Amniotic epithelial cell (primary cell): ENCODE data around the gene ZNF491.
A peak's percentile ranks its signal among the peaks of the same experiment; 100 is the strongest.
"Not testable (repeated sequence)": the region's sequence is repeated elsewhere in the genome, so short reads cannot be mapped to it uniquely, and the experiment has no call there.

Experiments
- DNase-seq: peaks from one replicate; pipeline ENCODE4 v3.0.0-alpha.2; 2010; ENCODE audit warnings: low read depth

ZNF491 gene

GRCh38 chr19:11806354-11807098 is 8.2 kb downstream of the ZNF491 start:
- peak; percentile 13 for DNase-seq

GRCh38 chr19:11807099-11807380 is 8.7 kb downstream of the ZNF491 start:
- DNase-seq = no peak

GRCh38 chr19:11813703-11814028 is 15.3 kb downstream of the ZNF491 start:
- DNase-seq = no peak

GRCh38 chr19:11814029-11814699 is 15.8 kb downstream of the ZNF491 start, which contains the start of gene ZNF440:
Gene ZNF440, plus strand, starts transcription at chr19:11814273. Its CDS starts 175 bp downstream, at chr19:11814448.
- DNase-seq = peak; percentile 90

- DNase-seq = peak; percentile 39
Observed at GRCh38 chr19:11814700-11815035, 16.3 kb downstream of the ZNF491 start.

GRCh38 chr19:11821474-11822109 is 23.3 kb downstream of the ZNF491 start:
- DNase-seq = peak; percentile 7

- not testable (repeated sequence) for DNase-seq
Observed at GRCh38 chr19:11828957-11829876, 30.9 kb downstream of the ZNF491 start.

- peak; percentile 22 for DNase-seq
Observed at GRCh38 chr19:11832253-11832912, 34.1 kb downstream of the ZNF491 start.

GRCh38 chr19:11833541-11833940 is 35.2 kb downstream of the ZNF491 start:
- DNase-seq = peak; percentile 11

GRCh38 chr19:11835626-11836066 is 37.3 kb downstream of the ZNF491 start:
- DNase-seq = not testable (repeated sequence)

GRCh38 chr19:11843722-11844121 is 45.4 kb downstream of the ZNF491 start:
- DNase-seq = peak; percentile 1

GRCh38 chr19:11847615-11848014 is 49.3 kb downstream of the ZNF491 start:
- not testable (repeated sequence) for DNase-seq

- DNase-seq = no peak
Observed at GRCh38 chr19:11848200-11848593, 49.9 kb downstream of the ZNF491 start.

- DNase-seq = peak; percentile 53
Observed at GRCh38 chr19:11848594-11849469, 50.5 kb downstream of the ZNF491 start, which contains the start of gene ZNF439. Gene ZNF439, plus strand, starts transcription at chr19:11848726. Its CDS starts 142 bp downstream, at chr19:11848868.

- not testable (repeated sequence) for DNase-seq
Observed at GRCh38 chr19:11850289-11850688, 52.0 kb downstream of the ZNF491 start.

- DNase-seq = no peak
Observed at GRCh38 chr19:11853358-11853757, 55.0 kb downstream of the ZNF491 start.

- no peak for DNase-seq
Observed at GRCh38 chr19:11856596-11857250, 58.4 kb downstream of the ZNF491 start.
